Jurkat, Clone E6-1 (cell line): ENCODE measurements around the gene TNKS1BP1.
"Not testable (repeated sequence)": the region's sequence is repeated elsewhere in the genome, so short reads cannot be mapped to it uniquely, and the experiment has no call there.

Experiments used
- DNase-seq: peaks from one replicate; pipeline ENCODE4 v3.0.0-alpha.2; 2011; ENCODE audit warnings: low read depth, low spot score
- H3K4me3 ChIP-seq: 2 replicates; pipeline ENCODE4 v1.5.1; 2011; ENCODE audit warnings: mild to moderate bottlenecking, low read length, control low read depth, moderate library complexity

The TNKS1BP1 gene

DNA sequence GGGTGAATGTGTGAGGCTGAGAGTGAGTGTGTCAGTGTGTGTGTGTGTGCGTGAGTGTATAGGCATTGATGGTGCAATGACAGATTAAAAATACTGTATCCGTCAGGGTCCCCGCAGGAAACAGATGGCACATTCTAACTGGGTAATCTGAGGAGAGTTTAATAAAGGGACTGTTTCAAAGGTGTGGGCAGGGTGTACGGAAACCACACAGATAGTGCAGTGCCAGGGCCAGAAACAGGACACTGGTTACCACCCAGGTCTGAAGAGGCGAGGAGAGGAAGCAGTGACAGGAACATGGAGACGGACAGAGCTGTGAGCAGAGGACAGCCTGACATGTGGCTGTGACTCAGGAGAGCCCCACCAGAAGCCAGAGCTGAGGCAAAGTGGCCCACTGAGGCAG, 29.9 kb upstream of the TNKS1BP1 start:
- DNase-seq: no peak
- H3K4me3 ChIP-seq: no peak overlapping the region

DNA sequence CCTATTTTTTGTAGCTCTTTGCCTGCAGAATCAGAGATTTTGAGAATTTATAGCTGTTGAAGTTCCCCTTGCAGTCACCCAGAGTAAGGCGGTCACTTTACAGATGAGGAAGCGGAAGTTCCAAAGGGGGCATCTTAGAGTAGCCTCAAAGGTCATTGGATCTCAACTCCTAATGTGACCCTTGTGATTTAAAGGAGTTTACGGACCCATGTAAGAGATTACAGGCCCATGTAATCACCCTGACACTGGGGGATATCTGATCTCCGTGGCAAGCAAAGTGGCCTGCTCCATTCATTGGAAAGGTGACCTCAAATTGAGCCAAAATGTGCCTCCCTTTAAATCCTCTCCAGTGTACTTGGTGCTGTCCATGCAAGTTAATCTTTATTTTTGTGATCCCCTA, 29.1 kb upstream of the TNKS1BP1 start:
- H3K4me3 ChIP-seq: no peak overlapping the region
- DNase-seq: no peak

DNA sequence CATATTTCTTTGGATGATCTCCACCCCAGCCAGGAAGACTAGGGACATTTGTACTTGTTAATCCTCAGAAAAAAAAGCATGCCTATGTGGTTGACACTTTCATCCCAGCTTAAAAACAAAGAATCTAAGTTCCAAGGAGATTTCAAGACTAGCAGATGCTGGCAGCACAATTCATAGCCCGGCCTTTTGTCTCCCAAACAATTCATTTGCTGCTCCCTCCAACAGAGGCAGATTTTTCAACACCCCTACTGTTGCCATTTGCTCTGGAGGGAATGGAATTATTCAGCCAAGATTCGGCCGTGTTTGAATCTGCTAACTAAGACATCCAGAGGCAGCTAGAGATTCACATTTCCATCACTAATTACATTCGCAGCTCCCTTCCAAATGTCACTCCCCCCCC, 28.7 kb upstream of the TNKS1BP1 start:
- no peak overlapping the region for H3K4me3 ChIP-seq
- DNase-seq: no peak

DNA sequence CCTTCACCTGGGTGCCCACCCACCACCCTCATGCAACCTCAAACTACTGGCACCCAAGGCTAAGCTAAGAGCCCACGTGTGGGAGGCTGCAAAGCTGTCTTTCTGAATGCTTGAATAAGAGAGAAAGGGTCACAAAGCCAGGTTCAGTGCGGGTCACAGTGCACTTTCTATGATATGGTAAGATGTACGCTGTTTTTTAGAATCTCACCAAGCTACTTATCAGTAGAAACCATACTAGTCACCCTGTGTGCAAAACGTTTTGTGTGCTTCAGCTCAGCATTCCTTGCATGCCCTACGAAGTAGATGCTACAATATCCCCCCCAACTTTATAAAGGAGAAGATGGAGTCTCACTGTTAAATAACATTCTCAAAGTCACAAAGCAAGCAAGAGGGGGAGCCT, 28.3 kb upstream of the TNKS1BP1 start:
- H3K4me3 ChIP-seq: no peak overlapping the region
- DNase-seq: no peak

DNA sequence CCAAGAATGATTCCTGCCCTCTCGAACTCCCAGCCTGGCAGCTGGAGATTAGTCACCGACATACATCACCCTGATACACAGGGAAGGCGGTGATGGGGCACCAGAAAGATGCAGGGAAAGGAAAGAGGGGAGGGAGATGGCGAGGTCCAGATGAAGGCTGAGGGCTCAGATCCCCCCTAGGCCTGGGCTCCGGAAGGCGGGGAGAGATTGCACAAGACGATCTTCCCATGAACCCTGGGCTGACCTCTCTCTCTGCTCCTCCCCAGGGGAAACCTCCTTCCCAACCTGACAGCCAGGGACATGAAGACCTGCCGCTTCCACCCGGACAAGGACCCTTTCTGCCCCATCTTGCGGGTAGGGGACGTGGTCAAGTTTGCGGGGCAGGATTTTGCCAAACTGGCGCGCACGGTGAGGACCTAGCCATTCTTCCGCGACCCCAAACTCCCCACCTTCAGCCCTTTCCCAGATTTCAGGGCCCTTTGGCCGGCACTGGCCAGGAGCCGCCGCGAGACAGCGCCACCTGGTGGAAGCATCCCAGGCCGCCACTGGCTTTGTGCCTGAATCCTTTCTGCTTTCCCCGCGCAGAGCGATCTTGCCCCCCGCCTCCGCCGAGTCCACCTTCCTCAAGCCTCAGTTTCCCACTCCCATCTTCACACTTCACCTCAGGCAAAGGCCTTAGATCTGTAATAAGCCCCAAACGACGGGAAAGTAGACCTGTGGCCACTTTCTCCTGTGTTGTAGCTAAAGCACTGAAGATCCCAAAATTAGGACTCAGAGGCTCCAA, 24.9 kb upstream of the TNKS1BP1 start:
- DNase-seq: no peak
- H3K4me3 ChIP-seq: no peak overlapping the region

DNA sequence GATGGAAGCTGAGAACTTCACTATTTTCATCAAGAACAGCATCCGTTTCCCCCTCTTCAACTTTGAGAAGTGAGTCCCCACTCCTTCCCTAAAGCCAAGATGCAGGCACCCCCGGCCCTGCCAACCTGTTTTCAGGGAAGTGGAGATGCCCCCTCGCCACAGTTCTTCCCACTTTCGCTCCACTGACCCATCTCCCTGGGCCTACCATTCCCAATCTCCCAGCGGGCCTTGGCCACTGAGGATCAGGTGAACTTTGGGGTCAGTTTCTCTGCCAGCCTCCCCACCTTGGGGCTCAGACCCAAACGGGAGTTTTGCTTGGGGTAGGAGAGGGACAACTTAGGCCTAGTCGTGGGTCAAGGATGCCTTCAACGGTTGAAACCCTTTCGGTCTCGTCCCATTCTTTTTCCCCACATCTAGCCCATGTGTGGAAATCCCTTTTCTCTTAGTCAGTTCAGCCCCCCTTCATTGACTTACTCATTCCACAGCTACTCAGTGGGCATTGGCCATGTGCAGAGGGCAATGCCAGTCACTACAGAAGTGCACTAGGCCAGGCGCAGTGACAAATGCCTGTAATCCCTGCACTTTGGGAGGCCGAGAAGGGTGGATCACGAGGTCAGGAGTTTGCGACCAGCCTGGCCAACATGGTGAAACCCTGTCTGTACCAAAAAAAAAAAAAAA, 24.0 kb upstream of the TNKS1BP1 start:
- H3K4me3 ChIP-seq: no peak overlapping the region
- DNase-seq: no peak

DNA sequence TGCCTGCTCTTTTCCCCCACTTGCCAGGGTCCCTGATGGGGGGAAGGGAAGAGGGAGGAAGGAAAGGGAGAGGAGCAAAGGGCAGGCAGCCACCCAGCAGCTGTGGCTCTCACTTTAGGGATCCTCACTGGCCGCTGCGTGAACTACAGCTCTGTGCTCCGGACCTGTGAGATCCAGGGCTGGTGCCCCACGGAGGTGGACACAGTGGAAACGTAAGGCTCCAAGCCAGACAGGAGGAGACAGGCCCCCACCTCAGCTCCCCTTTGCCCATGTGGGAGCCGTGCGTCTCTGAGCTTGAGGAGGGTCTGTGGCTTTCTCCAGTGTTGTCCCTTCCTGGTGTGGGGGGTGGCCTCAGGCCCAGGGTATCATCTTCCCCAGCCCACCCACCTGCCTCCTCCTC, 23.3 kb upstream of the TNKS1BP1 start:
- no peak for DNase-seq

DNA sequence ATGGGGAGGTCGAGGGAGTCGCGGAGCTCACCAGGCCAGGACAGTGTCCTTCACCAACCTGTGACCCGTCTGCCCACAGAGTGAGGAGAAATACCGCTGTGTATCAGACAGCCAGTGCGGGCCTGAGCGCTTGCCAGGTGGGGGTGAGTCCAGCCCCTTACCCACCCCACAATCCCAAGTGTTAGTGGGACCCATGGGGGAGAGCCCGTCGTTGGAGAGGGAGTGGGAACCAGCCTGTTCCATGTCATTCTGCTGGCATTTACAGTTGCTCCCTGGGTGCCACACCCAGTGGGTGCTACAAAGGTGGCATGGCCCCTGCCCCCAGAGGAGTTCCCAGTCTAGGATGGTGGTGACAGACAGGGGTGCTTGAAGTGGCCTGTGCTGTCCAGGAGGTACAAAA, 22.6 kb upstream of the TNKS1BP1 start:
- DNase-seq: no peak
- no peak overlapping the region for H3K4me3 ChIP-seq

More for the DNA sequence above, 23.3 kb upstream of the TNKS1BP1 start:
- H3K4me3 ChIP-seq: no peak overlapping the region

DNA sequence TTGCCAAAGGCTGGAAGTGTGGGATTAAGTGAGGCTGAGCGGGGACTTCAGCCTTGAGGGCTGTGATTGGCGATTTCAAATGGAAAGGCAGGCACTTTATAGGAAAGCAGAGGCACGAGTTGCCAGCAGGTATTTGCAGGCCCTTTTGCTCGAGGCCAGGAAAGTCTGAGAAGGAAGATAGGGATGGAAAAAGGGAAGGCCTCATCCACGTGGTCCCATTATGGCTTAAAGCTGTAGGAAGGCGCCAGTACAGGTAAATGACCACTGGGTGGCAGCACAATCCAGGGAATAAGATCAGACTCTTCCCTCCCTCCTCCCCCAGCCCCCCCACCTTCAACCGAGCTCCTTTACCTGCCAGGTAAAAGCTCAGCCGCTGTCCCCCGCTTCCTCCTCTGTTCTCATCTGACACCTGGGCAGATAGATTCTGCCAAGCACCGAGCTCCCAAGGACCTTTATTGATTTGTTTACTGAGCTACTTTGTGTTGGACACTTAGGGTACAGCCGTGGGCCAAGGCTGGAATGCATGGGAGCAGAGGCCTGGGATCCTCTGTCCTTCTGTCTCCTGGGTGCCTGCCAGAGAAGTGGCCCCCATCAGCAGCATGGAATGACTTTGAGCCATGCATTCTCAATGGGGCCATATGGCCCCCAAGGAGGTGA, 20.9 kb upstream of the TNKS1BP1 start:
- H3K4me3 ChIP-seq: no peak overlapping the region
- DNase-seq: peak; percentile 66

DNA sequence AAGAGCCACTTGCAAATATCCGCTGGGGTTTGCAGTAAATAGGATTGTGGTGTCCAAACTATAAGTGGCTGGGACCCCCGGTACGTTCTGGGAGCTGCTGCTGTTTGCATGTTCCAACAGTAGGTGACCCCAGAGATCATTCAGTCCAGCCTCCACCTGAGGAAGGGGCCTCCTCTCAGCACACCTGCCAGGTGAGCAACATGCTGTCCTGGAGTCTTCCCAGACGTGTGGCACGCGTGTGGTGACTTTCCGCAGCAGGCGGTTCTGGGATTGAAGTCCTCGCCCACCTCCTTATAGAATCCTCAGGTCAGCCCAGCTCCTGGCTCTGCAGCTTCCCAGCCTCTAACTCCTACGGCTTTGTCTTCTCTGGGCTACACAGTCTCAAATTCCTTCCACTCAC, 20.1 kb upstream of the TNKS1BP1 start:
- no peak for DNase-seq
- H3K4me3 ChIP-seq: no peak overlapping the region

DNA sequence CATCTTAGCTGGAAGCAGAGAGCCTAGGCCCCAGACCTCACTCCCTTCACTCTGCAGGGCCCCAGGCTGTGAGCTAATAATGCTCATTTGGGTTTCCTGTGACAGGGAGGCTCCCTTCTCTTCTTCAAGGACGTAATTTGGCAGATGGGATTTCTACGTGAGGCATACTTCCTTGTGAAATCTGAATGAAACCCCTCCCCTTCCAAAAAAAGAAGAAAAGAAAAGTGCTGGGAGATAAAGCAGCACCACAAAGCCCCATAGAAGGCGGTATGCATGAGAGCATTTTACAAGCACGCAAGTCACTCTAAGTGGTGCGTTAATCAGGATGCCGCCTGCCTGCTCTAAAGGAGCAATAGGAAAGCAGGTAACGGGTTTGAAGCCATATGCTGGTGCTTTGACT, 19.1 kb upstream of the TNKS1BP1 start:
- DNase-seq: no peak
- H3K4me3 ChIP-seq: no peak overlapping the region

DNA sequence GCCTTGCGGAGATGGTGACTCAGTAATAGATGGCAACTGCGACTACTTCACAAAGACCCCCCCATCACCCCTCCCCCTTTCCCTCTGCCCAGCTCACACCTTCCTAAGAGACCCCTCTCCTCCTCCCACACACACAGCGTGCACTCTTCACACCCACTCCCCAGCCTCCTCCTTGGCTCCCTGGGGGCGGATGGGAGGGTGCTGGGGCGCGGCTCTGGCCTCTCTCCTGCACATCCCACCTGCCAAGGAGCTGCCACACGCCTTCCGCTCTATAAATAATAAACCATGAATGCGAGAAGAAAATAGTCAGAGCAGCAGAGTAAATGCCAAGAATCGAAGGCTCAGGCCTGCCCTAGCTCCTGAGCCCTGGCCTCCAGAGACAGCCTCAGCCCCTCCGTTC, 17.9 kb upstream of the TNKS1BP1 start:
- no peak for DNase-seq
- H3K4me3 ChIP-seq: no peak overlapping the region

DNA sequence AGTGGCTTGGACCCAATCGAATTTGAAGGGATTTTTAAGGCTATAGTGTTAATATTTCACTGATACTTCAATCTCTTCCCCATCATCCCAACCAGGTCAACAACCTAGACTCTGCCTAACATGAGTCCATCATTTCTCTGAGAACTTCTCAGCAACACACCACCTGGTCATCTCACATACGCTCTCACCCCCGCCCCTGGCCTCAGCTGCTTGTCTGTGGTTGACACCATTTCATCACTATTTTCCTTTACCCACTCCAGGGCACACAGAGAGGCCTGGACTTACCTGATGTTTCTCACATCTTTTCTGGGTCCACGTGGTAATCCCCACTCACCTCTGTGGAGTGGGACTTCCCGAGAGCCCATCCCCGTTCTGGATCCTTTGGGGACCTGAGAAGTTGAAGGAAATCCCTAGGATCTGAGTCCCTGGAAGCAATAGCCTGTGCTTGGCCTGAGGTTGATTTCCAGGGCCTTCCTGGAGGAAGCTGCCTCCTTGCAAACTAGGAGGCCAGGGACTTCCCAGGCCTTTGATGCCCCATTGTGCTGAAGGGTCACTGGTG, 16.6 kb upstream of the TNKS1BP1 start:
- no peak overlapping the region for H3K4me3 ChIP-seq
- no peak for DNase-seq

DNA sequence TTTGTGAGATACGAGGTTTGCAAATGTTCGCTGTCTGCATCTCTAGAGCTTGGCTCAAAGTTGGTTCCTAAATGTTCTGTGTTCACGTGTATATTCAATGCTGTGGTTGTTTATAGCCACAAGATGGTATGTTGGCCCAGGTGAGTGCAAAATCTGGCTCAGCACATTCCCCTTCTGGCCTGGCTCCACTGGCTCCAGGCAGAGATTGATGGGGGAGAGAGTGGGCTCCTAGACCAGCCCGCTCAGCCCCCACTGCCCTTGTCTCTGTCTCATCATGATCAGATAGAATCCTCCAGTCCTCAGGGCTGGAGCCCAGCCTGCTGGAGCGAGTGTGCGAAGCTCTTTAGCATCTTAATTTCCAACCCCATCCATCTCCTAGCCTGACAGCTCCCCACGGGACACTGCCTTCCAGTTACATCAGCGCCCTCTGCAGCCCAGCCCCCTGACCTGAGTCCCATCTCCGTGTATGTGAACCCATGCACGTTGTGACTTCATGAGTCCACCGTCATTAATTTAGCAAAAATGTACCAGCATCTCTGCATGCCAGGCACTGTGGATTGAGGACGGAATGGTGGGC, 15.4 kb upstream of the TNKS1BP1 start:
- no peak for DNase-seq
- H3K4me3 ChIP-seq: no peak overlapping the region

DNA sequence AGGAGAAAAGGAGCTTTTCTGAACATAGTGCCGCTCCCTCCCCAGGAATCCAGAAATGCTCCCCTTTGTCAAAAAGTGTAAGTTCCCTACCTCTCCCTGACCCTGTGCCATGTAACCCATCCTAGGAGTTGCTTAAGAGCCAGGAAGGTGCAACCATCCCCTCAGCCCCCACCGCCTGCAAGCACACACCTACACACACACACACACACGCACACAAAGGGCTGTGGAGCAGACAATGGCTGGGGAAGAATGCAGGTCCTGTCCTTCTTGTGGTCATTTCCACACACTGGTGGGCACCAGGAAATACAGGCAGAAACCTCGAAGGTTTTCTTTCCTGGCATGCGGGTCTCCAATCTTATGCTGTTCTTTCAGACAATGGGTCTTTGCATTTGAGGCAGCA, 14.6 kb upstream of the TNKS1BP1 start:
- no peak overlapping the region for H3K4me3 ChIP-seq

DNA sequence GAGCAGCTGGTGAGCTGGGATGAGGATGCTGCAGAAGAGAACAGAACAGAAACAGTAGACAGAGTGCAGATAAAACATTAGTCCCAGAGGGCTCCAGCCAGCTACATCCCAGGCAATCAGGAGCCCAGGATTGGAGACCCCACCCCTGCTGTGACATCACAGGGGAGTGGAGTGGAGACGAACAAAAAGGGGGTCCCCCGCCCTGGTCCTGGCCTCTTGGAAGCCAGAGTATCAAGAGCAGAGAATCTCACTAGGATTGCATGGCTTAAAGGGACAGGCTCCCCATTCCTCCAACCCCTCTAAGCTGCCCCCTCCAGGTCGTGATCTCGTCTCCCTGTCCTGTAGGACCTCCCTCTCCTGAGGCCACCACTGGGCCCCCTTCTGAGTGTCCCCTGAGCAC, 13.4 kb upstream of the TNKS1BP1 start, which contains the start of gene P2RX3:
TSS of gene P2RX3 (plus strand) at position 211 of the 400 bp plus-strand sequence. CDS start 199 bp downstream, outside the sequence.
- no peak within 1 kb of the TSS for H3K4me3 ChIP-seq
- no peak for DNase-seq

More for the DNA sequence above, 14.6 kb upstream of the TNKS1BP1 start:
- no peak for DNase-seq

DNA sequence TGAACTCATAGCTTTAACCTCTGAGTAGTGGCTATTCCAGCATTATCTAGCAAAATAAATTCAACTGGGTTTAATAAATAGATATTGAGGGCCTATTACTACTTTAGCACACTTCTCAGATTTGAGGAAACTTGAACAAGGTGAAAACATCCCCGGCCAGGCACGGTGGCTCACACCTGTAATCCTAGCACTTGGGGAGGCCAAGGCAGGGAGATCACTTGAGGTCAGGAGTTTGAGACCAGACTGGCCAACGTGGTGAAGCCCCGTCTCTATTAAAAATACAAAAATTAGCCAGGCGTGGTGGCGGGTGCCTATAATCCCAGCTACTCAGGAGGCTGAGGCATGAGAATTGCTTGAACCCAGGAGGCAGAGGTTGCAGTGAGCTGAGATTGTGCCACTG, 12.1 kb upstream of the TNKS1BP1 start:
- H3K4me3 ChIP-seq, DNase-seq: not testable (repeated sequence)

DNA sequence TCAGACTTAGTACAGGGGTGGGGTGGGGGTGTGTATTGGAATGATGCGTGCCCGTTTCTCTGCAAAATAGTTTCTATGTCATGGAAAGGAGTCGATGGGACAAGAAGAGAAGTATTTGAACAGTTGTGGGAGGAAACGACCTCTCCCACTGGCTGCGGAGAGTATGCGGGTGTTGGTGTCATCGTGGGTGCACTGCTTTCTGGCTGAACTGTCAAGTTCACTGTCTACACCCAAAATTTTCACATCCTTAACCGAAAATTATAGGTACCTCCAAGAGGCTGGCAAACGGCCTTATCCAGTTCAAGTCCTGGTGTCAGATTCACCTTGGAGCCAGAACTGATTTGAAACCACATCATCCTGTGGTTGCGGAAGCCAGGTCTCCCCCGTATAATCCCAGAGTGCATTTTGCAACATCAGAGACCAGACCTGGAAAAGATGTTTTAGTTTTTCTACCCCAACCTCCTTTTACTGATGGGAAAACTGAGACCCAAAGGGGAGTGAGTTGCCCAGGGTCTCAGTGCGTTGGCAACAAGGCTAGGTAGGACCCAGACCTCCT, 11.4 kb upstream of the TNKS1BP1 start:
- no peak for DNase-seq

More for the DNA sequence above, 11.4 kb upstream of the TNKS1BP1 start:
- H3K4me3 ChIP-seq: peak overlapping the region; percentile 75
